A549 (cell line): Measurements from ENCODE around the gene IL10. TPM values are rescaled to one million over a fixed set of nuclear protein-coding genes. Genes with fewer than 3 reads are reported as not detected.
A peak's percentile ranks its signal among the peaks of the same experiment; 100 is the strongest.

Experiments
- ATAC-seq, 2 experiments: fragments of 200-7000 bp in 1 of 2; fragments of >200 bp in 1 of 2; cut with Nextera tagmentation in 1 of 2; cut with Tn5 transposase in 1 of 2; 3 replicates each; pipeline versions ENCODE4 v1.8.0 to v1.9.1; 2018 to 2020; ENCODE audit warnings: mild to moderate bottlenecking in 1 of 2, moderate library complexity in 1 of 2
- CTCF ChIA-PET: fragments of 300-600 bp; sonication (Branson Sonifier 250); formaldehyde crosslinking; extraction: SDS; loops from one replicate; lab custom pipeline; 2021; ENCODE audit warnings: antibody characterized with exemption, inconsistent platforms; lab: Yijun Ruan, JAX
- POLR2A ChIA-PET: fragments of 350-600 bp; formaldehyde crosslinking; extraction: SDS; loops from one replicate; lab custom pipeline; 2021; ENCODE audit warnings: antibody characterized with exemption, inconsistent platforms; lab: Yijun Ruan, JAX
- DNase-seq, 2 experiments: peaks; one replicate each; pipeline versions ENCODE4 v3.0.0 to v3.0.0-alpha.2; 2011 to 2016; ENCODE audit warnings: low read depth in 1 of 2, low spot score in 1 of 2
- FAIRE-seq: peaks from 2 replicates; lab custom pipeline; 2011; peaks lifted over from hg19 to GRCh38; lab: Jason Lieb, UNC
- H3K27ac ChIP-seq, 2 experiments: fragments of >200 bp; sonication (Bioruptor Twin); formaldehyde crosslinking; 3 replicates each; pipeline ENCODE4 v1.5.1; 2016 to 2017
- H3K4me1 ChIP-seq: fragments of >200 bp; sonication (Bioruptor Twin); formaldehyde crosslinking; 3 replicates; pipeline ENCODE4 v1.6.1; 2016
- H3K4me2 ChIP-seq: fragments of >200 bp; sonication (Bioruptor Twin); formaldehyde crosslinking; 3 replicates; pipeline ENCODE4 v1.6.1; 2016
- H3K4me3 ChIP-seq: fragments of >200 bp; sonication (Bioruptor Twin); formaldehyde crosslinking; 3 replicates; pipeline ENCODE4 v1.5.1; 2016
- H3K9me3 ChIP-seq: fragments of >200 bp; sonication (Bioruptor Twin); formaldehyde crosslinking; 3 replicates; pipeline ENCODE4 v1.6.1; 2016
- FOSB ChIP-seq: fragments of 250-450 bp; sonication (Bioruptor Pico); IDR thresholded peaks from 2 replicates; pipeline ENCODE4 v1.5.0; 2020; ENCODE audit warnings: mild to moderate bottlenecking, moderate library complexity
- FOSL2 ChIP-seq, 2 experiments: fragments of 450-650 bp in 1 of 2; fragments of >200 bp in 1 of 2; sonication (Bioruptor Twin) in 1 of 2; formaldehyde crosslinking; IDR thresholded peaks; 2 replicates each; pipeline versions ENCODE4 v1.5.0 to v1.6.1; 2016 to 2020; ENCODE audit warnings: mild to moderate bottlenecking in 1 of 2, moderate library complexity in 1 of 2
- HMGXB4 ChIP-seq: fragments of 250-450 bp; sonication (Bioruptor Pico); IDR thresholded peaks from 2 replicates; pipeline ENCODE4 v1.5.0; 2021; ENCODE audit warnings: mild to moderate bottlenecking, moderate library complexity, borderline replicate concordance
- HOXB5 ChIP-seq: fragments of 250-450 bp; sonication (Bioruptor Pico); IDR thresholded peaks from 2 replicates; pipeline ENCODE4 v1.5.0; 2020; ENCODE audit warnings: mild to moderate bottlenecking, moderate library complexity
- MAFK ChIP-seq: fragments of 450-650 bp; IDR thresholded peaks from 2 replicates; pipeline ENCODE4 v1.6.1; 2014; ENCODE audit not compliant: partially characterized antibody
- MYC ChIP-seq: IDR thresholded peaks from 2 replicates; pipeline ENCODE4 v1.6.1; 2012; ENCODE audit warnings: mild to moderate bottlenecking, inconsistent platforms, low read length, improper control_type of control experiment, borderline replicate concordance
- NFE2L2 ChIP-seq: fragments of 150-350 bp; conservative IDR thresholded peaks from 2 replicates; pipeline ENCODE4 v1.6.1; 2014; ENCODE audit warnings: low read length
- PHF8 ChIP-seq: fragments of 200-600 bp; sonication (generic); IDR thresholded peaks from 2 replicates; pipeline ENCODE4 v1.6.1; 2016; ENCODE audit warnings: low read depth, mild to moderate bottlenecking, antibody characterized with exemption, moderate library complexity, borderline replicate concordance
- RAD21 ChIP-seq, 2 experiments: fragments of >200 bp in 1 of 2; sonication (Bioruptor Twin) in 1 of 2; formaldehyde crosslinking in 1 of 2; IDR thresholded peaks in 1 of 2; conservative IDR thresholded peaks in 1 of 2; 2 replicates in 1 of 2; 3 replicates in 1 of 2; pipeline ENCODE4 v1.6.1; 2012 to 2018; ENCODE audit warnings: inconsistent platforms in 1 of 2
- RCOR1 ChIP-seq: fragments of 150-350 bp; IDR thresholded peaks from 2 replicates; pipeline ENCODE4 v1.6.1; 2014; ENCODE audit warnings: antibody characterized with exemption, low read length, low read depth
- TFCP2L1 ChIP-seq: fragments of 250-450 bp; sonication (Bioruptor Pico); IDR thresholded peaks from 2 replicates; pipeline ENCODE4 v1.5.0; 2021; ENCODE audit warnings: mild to moderate bottlenecking
- USF2 ChIP-seq: fragments of 450-650 bp; IDR thresholded peaks from 2 replicates; pipeline ENCODE4 v1.6.1; 2014; ENCODE audit warnings: antibody characterized with exemption
- ZFP36 ChIP-seq: fragments of 450-650 bp; IDR thresholded peaks from 2 replicates; pipeline ENCODE4 v1.6.1; 2014; ENCODE audit warnings: borderline replicate concordance; ENCODE audit not compliant: partially characterized antibody
- ZNF302 ChIP-seq: fragments of 250-450 bp; sonication (Bioruptor Pico); IDR thresholded peaks from 2 replicates; pipeline ENCODE4 v1.9.0; 2021; ENCODE audit warnings: inconsistent platforms, mild to moderate bottlenecking, moderate library complexity
- WGBS: methylation state at CpG from one replicate; pipeline ENCODE4 v1.1.6; 2017; ENCODE audit errors: missing lambda C conversion rate; 5-methylcytosine and 5-hydroxymethylcytosine counted together
- polyA plus RNA-seq, 4 experiments: library from polyadenylated mRNA; depleted of rRNA in 3 of 4; stranded (reverse); fragments of >200 nt; fragmentation: RNase III in 1 of 4; extraction: RNeasy Plus Mini Kit Qiagen cat#74134 plus additional on column Dnase treatment in 1 of 4; gene quantifications; 2 replicates in 3 of 4; 3 replicates in 1 of 4; pipeline ENCODE4 v1.2.3, GENCODE V29; 2011 to 2017
- TF ChIP-seq, protein P1 (sequence below): IDR thresholded peaks from 2 replicates; pipeline ENCODE4 v1.6.1; 2012; ENCODE audit warnings: low read depth, borderline replicate concordance
- TF ChIP-seq, protein P2 (sequence below): IDR thresholded peaks from 2 replicates; pipeline ENCODE4 v1.6.1; 2012

Gene IL10
- polyA plus RNA-seq, 2 of the 4 experiments (the other 2 are of a cell fraction): not detected

GRCh38 chr1:206805357-206805756 is 33.1 kb upstream of the IL10 start (continued):
- TF ChIP-seq USF2: no peak
- TF ChIP-seq ZNF302 (CRISPR knock-in tag): no peak
- no peak for TF ChIP-seq HMGXB4 (CRISPR knock-in tag)
- TF ChIP-seq, protein P1, sequence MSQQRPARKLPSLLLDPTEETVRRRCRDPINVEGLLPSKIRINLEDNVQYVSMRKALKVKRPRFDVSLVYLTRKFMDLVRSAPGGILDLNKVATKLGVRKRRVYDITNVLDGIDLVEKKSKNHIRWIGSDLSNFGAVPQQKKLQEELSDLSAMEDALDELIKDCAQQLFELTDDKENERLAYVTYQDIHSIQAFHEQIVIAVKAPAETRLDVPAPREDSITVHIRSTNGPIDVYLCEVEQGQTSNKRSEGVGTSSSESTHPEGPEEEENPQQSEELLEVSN: no peak
- no peak for TF ChIP-seq FOSL2 (IDR thresholded peaks at IDR 0.05)
- no peak for TF ChIP-seq FOSL2 (CRISPR knock-in tag; IDR thresholded peaks at IDR 0.05)

DNA sequence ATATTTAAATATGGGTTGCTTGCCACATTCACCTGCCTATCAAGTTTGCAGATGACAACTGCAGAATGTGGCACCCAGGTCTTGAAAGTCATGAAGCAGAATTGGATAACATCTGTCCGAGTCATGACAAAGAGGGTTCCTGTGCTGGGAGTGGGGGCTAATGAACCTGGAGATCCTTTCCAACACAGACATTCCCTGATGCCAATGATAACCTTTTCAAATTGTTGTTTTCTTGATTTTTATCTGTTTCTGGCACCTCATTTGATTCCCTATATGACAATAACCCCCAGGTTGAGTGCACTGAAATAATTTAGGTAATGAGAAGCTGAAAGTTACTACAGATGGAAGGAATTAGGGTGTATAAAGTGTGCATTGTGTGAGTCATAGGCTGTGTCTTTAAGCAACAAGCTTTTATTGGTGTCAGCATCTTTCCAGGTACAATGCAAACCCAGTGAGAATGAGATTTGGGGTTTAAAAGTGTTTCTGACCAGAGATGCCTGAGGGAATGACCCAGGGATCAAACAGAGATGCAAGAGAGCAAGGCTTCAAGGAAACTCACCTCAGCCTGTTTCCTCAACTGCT is 32.0 kb upstream of the IL10 start:
- TF ChIP-seq RCOR1: no peak
- TF ChIP-seq, protein P2, sequence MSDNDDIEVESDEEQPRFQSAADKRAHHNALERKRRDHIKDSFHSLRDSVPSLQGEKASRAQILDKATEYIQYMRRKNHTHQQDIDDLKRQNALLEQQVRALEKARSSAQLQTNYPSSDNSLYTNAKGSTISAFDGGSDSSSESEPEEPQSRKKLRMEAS: no peak
- peak; percentile 11 for TF ChIP-seq MAFK
- no peak for TF ChIP-seq ZFP36
- TF ChIP-seq PHF8: no peak
- TF ChIP-seq, all 56 proteins: peak for 1
- no peaks in the 10 kb centered on the region for H3K9me3 ChIP-seq
- WGBS: 8% methylated on average over 1 of the region's 1 CpG
- H3K4me3 ChIP-seq: no peak overlapping the region
- ATAC-seq: no peak
- no peaks in the 10 kb centered on the region for H3K4me1 ChIP-seq
- no peak overlapping the region for H3K4me2 ChIP-seq
- no peak for FAIRE-seq
- no peak for DNase-seq
- POLR2A ChIA-PET: no interaction called here
- CTCF ChIA-PET: interaction anchor here (1.0 to 1.6 kb wide), 3 partner anchors 9 to 108 kb away, joined by 3 to 4 read pairs (median 4); no protein-coding TSS in a partner anchor
- no peak overlapping the region for H3K27ac ChIP-seq

GRCh38 chr1:206803221-206803730 is 31.0 kb upstream of the IL10 start:
- ATAC-seq (peak in 1 of 2 experiments; percentile 43; a peak in 3 of 6 replicates), FAIRE-seq (no peak)
- no peak overlapping the region for H3K4me2 ChIP-seq
- no peaks in the 10 kb centered on the region for H3K4me1 ChIP-seq
- no peak overlapping the region for H3K4me3 ChIP-seq
- no peak for TF ChIP-seq FOSB (CRISPR knock-in tag)
- TF ChIP-seq, all 56 proteins: peak for 0
- POLR2A ChIA-PET: no interaction called here
- no peak for DNase-seq
- H3K9me3 ChIP-seq: no peaks in the 10 kb centered on the region
- H3K27ac ChIP-seq: no peak overlapping the region
- CTCF ChIA-PET: interaction anchor here (0.5 to 1.6 kb wide), 3 partner anchors 10 to 265 kb away, joined by 3 to 4 read pairs (median 3); no protein-coding TSS in a partner anchor
- WGBS: 57% methylated on average over 8 of the region's 8 CpGs

- Histone ChIP-seq H3K4me2 (no peak overlapping the region), H3K27ac (no peak overlapping the region), H3K4me1 (no peaks in the 10 kb centered on the region), H3K9me3 (no peaks in the 10 kb centered on the region), H3K4me3 (no peak overlapping the region)
- ATAC-seq (no peak), DNase-seq (no peak), FAIRE-seq (no peak)
- ChIA-PET CTCF (interaction anchor here (1.2 to 1.6 kb wide), 2 partner anchors 10 to 110 kb away, joined by 4 read pairs; no protein-coding TSS in a partner anchor), POLR2A (no interaction called here)
- WGBS: 48% methylated on average over 4 of the region's 4 CpGs
- TF ChIP-seq, protein P2: no peak
- TF ChIP-seq RAD21 (conservative IDR thresholded peaks at IDR 0.05 in 1 of 2, IDR thresholded peaks at IDR 0.05 in 1 of 2) (no peak), FOSL2 (IDR thresholded peaks at IDR 0.05) (no peak), FOSL2 (CRISPR knock-in tag; IDR thresholded peaks at IDR 0.05) (peak; percentile 34; the same call in 1 of the 2 replicates), MYC (no peak), HOXB5 (CRISPR knock-in tag) (no peak), TFCP2L1 (CRISPR knock-in tag) (no peak), NFE2L2 (no peak), RCOR1 (no peak)
Observed at GRCh38 chr1:206802401-206802800, 30.1 kb upstream of the IL10 start.
